Ovary (tissue), 3 donors: ENCODE results near the gene RANBP3.

ENCODE experiments used
- EP300 ChIP-seq: sonication (generic); formaldehyde crosslinking; IDR thresholded peaks from one replicate; pipeline ENCODE4 v1.6.1; 2017; ENCODE audit warnings: antibody characterized with exemption
- POLR2A ChIP-seq: fragments of 450-650 bp; IDR thresholded peaks from one replicate; pipeline ENCODE4 v1.6.1; 2017; ENCODE audit warnings: antibody characterized with exemption, mild to moderate bottlenecking, moderate library complexity
- TF ChIP-seq, protein P1 (sequence below), 3 donors: fragments of 450-650 bp in 2 of 3; fragments of 200-600 bp in 1 of 3; IDR thresholded peaks; one replicate each; pipeline versions ENCODE4 v1.5.1 to v1.8.0; 2016 to 2022; ENCODE audit warnings: antibody characterized with exemption in 3 of 3, mild to moderate bottlenecking in 1 of 3
- donor health status: DM: no; HTN: no; CAD: no.

DNA sequence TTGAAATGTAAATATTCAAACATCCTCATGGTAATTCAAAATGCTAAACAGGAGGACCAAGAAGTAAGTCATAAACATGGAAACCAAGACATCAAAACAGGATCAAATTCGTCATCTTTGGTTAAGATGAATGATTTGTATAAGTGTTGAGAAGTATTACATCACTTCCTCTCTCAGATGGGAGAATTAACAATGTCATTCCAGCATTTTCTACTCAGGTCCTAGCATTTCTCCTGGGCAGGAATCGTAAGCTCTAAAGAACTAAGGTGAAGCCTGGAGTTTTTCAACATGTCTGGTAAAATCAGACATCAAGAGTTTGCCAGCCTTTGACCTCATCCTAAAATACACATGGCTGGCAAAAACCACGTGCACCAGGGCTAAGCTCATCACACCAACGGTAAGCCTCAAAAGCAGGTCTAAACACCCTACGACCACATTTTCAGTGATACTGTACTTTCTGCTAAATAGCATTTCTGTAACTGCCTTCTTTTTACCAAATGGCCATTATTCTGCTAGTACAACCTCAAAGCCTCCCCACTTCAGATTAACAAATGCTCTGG, 24.8 kb downstream of the RANBP3 start:
- TF ChIP-seq, protein P1, sequence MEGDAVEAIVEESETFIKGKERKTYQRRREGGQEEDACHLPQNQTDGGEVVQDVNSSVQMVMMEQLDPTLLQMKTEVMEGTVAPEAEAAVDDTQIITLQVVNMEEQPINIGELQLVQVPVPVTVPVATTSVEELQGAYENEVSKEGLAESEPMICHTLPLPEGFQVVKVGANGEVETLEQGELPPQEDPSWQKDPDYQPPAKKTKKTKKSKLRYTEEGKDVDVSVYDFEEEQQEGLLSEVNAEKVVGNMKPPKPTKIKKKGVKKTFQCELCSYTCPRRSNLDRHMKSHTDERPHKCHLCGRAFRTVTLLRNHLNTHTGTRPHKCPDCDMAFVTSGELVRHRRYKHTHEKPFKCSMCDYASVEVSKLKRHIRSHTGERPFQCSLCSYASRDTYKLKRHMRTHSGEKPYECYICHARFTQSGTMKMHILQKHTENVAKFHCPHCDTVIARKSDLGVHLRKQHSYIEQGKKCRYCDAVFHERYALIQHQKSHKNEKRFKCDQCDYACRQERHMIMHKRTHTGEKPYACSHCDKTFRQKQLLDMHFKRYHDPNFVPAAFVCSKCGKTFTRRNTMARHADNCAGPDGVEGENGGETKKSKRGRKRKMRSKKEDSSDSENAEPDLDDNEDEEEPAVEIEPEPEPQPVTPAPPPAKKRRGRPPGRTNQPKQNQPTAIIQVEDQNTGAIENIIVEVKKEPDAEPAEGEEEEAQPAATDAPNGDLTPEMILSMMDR (IDR thresholded peaks at IDR 0.05): no peak
- no peak for TF ChIP-seq POLR2A
- no peak for TF ChIP-seq EP300
